Sigmoid colon (tissue), 7 donors: ENCODE data around the gene NAA15. TPM values are rescaled to one million over a fixed set of nuclear protein-coding genes. Genes with fewer than 3 reads are reported as not detected.

ENCODE experiments used
- DNase-seq: peaks from one replicate; pipeline ENCODE4 v3.0.0-alpha.2; 2019
- H3K27ac ChIP-seq, 4 donors: fragments of 200-600 bp; sonication (generic); one replicate each; pipeline ENCODE4 v1.5.1; 2016 to 2019; ENCODE audit warnings: mild to moderate bottlenecking in 1 of 4
- H3K27me3 ChIP-seq, 3 donors: fragments of 200-600 bp; sonication (generic); one replicate each; pipeline ENCODE4 v1.5.1; 2019; ENCODE audit warnings: mild to moderate bottlenecking in 1 of 3
- H3K36me3 ChIP-seq, 4 donors: fragments of 200-600 bp; sonication (generic); one replicate each; pipeline ENCODE4 v1.5.1; 2016 to 2019
- H3K4me1 ChIP-seq, 4 donors: fragments of 200-600 bp; sonication (generic); one replicate each; pipeline ENCODE4 v1.5.1; 2017 to 2019
- H3K4me3 ChIP-seq, 4 donors: fragments of 200-600 bp; sonication (generic); one replicate each; pipeline ENCODE4 v1.5.1; 2017 to 2019; ENCODE audit warnings: mild to moderate bottlenecking in 2 of 4, moderate library complexity in 1 of 4
- H3K9me3 ChIP-seq, 4 donors: fragments of 200-600 bp in 3 of 4; sonication (generic) in 3 of 4; one replicate each; pipeline versions ENCODE4 v1.5.1 to v1.6.1; 2013 to 2019
- EP300 ChIP-seq, 4 donors: sonication (generic); formaldehyde crosslinking; IDR thresholded peaks; one replicate each; pipeline ENCODE4 v1.6.1; 2017; ENCODE audit warnings: antibody characterized with exemption in 4 of 4
- POLR2A ChIP-seq, 2 donors: fragments of 450-650 bp; IDR thresholded peaks; one replicate each; pipeline ENCODE4 v1.6.1; 2016; ENCODE audit warnings: antibody characterized with exemption in 2 of 2, mild to moderate bottlenecking in 2 of 2, moderate library complexity in 2 of 2
- POLR2AphosphoS5 ChIP-seq, 4 donors: sonication (generic); formaldehyde crosslinking; IDR thresholded peaks; one replicate each; pipeline ENCODE4 v1.6.1; 2017; ENCODE audit warnings: antibody characterized with exemption in 4 of 4
- WGBS, 2 donors: extraction: QIAGEN DNeasy Blood & Tissue Kit; methylation state at CpG; one replicate each; pipeline ENCODE4 v1.1.7; 2013; 5-methylcytosine and 5-hydroxymethylcytosine counted together
- intact Hi-C: fragments of 100-400 bp; cut with DNase I; formaldehyde crosslinking; loops from one replicate; pipeline ENCODE4 v1.15.1; 2023
- polyA plus RNA-seq, 3 donors: library from polyadenylated mRNA; stranded (reverse); fragments of 200-250 nt; gene quantifications; one replicate each; pipeline ENCODE4 v1.2.3, GENCODE V29; 2013
- total RNA-seq, 4 donors: library from RNA; depleted of rRNA; stranded (reverse); fragments of >200 nt; gene quantifications; one replicate each; pipeline ENCODE4 v1.1.0, GENCODE V29; 2016
- TF ChIP-seq, protein P1 (sequence below), 4 experiments: fragments of 450-650 bp in 3 of 4; fragments of 200-600 bp in 1 of 4; IDR thresholded peaks; one replicate each; pipeline ENCODE4 v1.5.1; 2016 to 2019; ENCODE audit warnings: antibody characterized with exemption in 4 of 4, mild to moderate bottlenecking in 3 of 4, moderate library complexity in 2 of 4
- donor health status: healthy with polysubstance abuse.
- donor health status: Bipolar disorder and iron deficiency.
- donor health status: healthy.

Gene NAA15
- total and polyA plus RNA-seq, 7 donors: 5.4 to 40.3 (median 21.6) TPM

GRCh38 chr4:139454111-139455045 is 153.1 kb downstream of the NAA15 start, which contains the start of gene RAB33B:
RAB33B (plus strand) TSS chr4:139454121; CDS start chr4:139454196, 75 bp downstream.
- 1 to 2% methylated on average over 46 of the region's 46 CpGs for WGBS, 2 donors
- H3K36me3 ChIP-seq: no peaks in the 10 kb centered on the region
- intact Hi-C loops: loop anchor here (2.0 to 10.0 kb wide), 5 partner anchors 37 to 420 kb away; partner anchors contain the start of genes ELF2, NAA15 and NDUFC1
- H3K4me3 ChIP-seq: peak within 1 kb of the TSS; percentile 80 to 91 (median 87)
- H3K27me3 ChIP-seq: no peaks in the 10 kb centered on the region
- peak within 1 kb of the TSS; percentile 92 to 98 (median 94) for H3K27ac ChIP-seq
- TF ChIP-seq POLR2A (IDR thresholded peaks at IDR 0.05) (peak; percentile 90 to 94), EP300 (IDR thresholded peaks at IDR 0.05) (peak in 1 of 4 donors; percentile 29), POLR2AphosphoS5 (IDR thresholded peaks at IDR 0.05) (peak; percentile 97 to 98 (median 98))
- TF ChIP-seq, protein P1, sequence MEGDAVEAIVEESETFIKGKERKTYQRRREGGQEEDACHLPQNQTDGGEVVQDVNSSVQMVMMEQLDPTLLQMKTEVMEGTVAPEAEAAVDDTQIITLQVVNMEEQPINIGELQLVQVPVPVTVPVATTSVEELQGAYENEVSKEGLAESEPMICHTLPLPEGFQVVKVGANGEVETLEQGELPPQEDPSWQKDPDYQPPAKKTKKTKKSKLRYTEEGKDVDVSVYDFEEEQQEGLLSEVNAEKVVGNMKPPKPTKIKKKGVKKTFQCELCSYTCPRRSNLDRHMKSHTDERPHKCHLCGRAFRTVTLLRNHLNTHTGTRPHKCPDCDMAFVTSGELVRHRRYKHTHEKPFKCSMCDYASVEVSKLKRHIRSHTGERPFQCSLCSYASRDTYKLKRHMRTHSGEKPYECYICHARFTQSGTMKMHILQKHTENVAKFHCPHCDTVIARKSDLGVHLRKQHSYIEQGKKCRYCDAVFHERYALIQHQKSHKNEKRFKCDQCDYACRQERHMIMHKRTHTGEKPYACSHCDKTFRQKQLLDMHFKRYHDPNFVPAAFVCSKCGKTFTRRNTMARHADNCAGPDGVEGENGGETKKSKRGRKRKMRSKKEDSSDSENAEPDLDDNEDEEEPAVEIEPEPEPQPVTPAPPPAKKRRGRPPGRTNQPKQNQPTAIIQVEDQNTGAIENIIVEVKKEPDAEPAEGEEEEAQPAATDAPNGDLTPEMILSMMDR (IDR thresholded peaks at IDR 0.05): no peak
- H3K4me1 ChIP-seq: peaks cover 0 to 51% (median 32%) of the 10 kb centered on the region in 4 donors
- DNase-seq: no peak
- no peaks in the 10 kb centered on the region for H3K9me3 ChIP-seq

- peak overlapping the region; percentile 80 to 91 (median 87) for H3K4me3 ChIP-seq
- 21 to 45% methylated on average over 6 of the region's 6 CpGs for whole genome bisulfite sequencing, 2 donors
- H3K27me3 ChIP-seq: no peaks in the 10 kb centered on the region
- H3K36me3 ChIP-seq: no peaks in the 10 kb centered on the region
- no peak for TF ChIP-seq POLR2A (IDR thresholded peaks at IDR 0.05)
- peak overlapping the region in 3 of 4 donors; percentile 93 to 98 (median 95) for H3K27ac ChIP-seq
- DNase-seq: no peak
- peaks cover 0 to 51% (median 32%) of the 10 kb centered on the region in 4 donors for H3K4me1 ChIP-seq
- H3K9me3 ChIP-seq: no peaks in the 10 kb centered on the region
- intact Hi-C loops: loop anchor here (2.0 to 10.0 kb wide), 3 partner anchors 100 to 420 kb away; partner anchors contain the start of genes NAA15 and NDUFC1
These were observed 153.8 kb downstream of the NAA15 start for GRCh38 chr4:139455126-139455538.

DNA sequence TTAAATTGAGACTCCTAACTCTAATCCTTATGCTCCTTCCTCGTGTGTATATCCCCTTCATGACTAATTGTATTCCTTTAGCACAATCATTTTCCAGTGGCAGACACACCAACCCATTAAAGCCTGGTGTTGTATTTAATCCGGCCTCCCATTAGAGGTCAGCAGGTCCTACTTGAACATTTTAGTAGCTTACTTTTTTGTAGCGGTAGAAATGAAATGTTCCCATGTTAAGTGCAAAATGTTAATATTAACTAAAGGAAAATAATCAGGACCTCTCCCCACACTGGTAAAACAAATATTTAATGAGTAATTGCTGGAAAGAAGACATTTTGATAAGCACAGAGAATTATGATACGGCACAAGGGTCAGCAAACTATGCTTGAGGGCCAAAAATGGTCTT is 156.0 kb downstream of the NAA15 start:
- WGBS, 2 donors: 78 to 85% methylated on average over 4 of the region's 4 CpGs
- peaks cover 0 to 47% (median 30%) of the 10 kb centered on the region in 4 donors for H3K4me1 ChIP-seq
- intact Hi-C loops: loop anchor here (10.0 kb wide), 2 partner anchors 153 to 423 kb away; partner anchors contain the start of genes NAA15 and NDUFC1

GRCh38 chr4:139458543-139458942 is 157.2 kb downstream of the NAA15 start:
- TF ChIP-seq EP300 (IDR thresholded peaks at IDR 0.05): no peak
- no peak for TF ChIP-seq POLR2AphosphoS5 (IDR thresholded peaks at IDR 0.05)
- TF ChIP-seq POLR2A (IDR thresholded peaks at IDR 0.05): no peak
- TF ChIP-seq, protein P1 (IDR thresholded peaks at IDR 0.05): no peak

More for the DNA sequence above, 156.0 kb downstream of the NAA15 start:
- TF ChIP-seq POLR2A (IDR thresholded peaks at IDR 0.05) (no peak), EP300 (IDR thresholded peaks at IDR 0.05) (no peak), POLR2AphosphoS5 (IDR thresholded peaks at IDR 0.05) (no peak)
- TF ChIP-seq, protein P1 (IDR thresholded peaks at IDR 0.05): no peak
- Histone ChIP-seq H3K27ac (no peak overlapping the region), H3K27me3 (no peaks in the 10 kb centered on the region), H3K4me3 (no peak overlapping the region), H3K9me3 (no peaks in the 10 kb centered on the region), H3K36me3 (no peaks in the 10 kb centered on the region)
- DNase-seq: no peak

DNA sequence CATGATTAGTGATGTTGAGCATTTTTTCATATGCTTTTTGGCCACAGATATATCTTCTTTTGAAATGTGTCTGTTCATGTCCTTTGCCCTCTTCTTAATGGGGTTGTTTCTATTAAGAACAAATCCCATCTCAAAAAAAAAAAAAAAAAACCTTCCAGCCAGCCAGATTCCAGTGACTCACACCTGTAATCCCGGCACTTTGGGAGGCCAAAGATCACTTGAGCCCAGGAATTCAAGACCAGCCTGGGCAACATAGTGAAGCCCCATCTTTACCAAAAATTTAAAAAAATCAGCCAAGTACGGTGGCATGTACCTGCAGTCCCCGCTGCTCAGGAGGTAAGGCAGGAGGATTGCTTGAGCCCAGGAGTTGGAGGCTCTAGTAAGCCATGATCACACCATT is 157.7 kb downstream of the NAA15 start:
- 69 to 80% methylated on average over 3 of the region's 3 CpGs for WGBS, 2 donors
- Histone ChIP-seq H3K9me3 (no peaks in the 10 kb centered on the region), H3K4me1 (peaks cover 0 to 40% (median 27%) of the 10 kb centered on the region in 4 donors), H3K36me3 (no peaks in the 10 kb centered on the region), H3K4me3 (no peak overlapping the region), H3K27ac (no peak overlapping the region), H3K27me3 (no peaks in the 10 kb centered on the region)
- no peak for TF ChIP-seq POLR2AphosphoS5 (IDR thresholded peaks at IDR 0.05)
- TF ChIP-seq, protein P1 (IDR thresholded peaks at IDR 0.05): no peak
- no peak for TF ChIP-seq POLR2A (IDR thresholded peaks at IDR 0.05)
- TF ChIP-seq EP300 (IDR thresholded peaks at IDR 0.05): no peak
- DNase-seq: no peak
- intact Hi-C loops: loop anchor here (10.0 kb wide), 2 partner anchors 154 to 424 kb away; partner anchors contain the start of genes NAA15 and NDUFC1

More at GRCh38 chr4:139458543-139458942, 157.2 kb downstream of the NAA15 start:
- Histone ChIP-seq H3K4me1 (peaks cover 0 to 40% (median 25%) of the 10 kb centered on the region in 4 donors), H3K36me3 (no peaks in the 10 kb centered on the region), H3K27ac (no peak overlapping the region), H3K27me3 (no peaks in the 10 kb centered on the region), H3K9me3 (no peaks in the 10 kb centered on the region), H3K4me3 (no peak overlapping the region)
- DNase-seq: no peak
- intact Hi-C loops: loop anchor here (10.0 kb wide), 2 partner anchors 154 to 424 kb away; partner anchors contain the start of genes NAA15 and NDUFC1
- WGBS, 2 donors: 97 to 98% methylated on average over 1 of the region's 1 CpG
